GM10248 (cell line): ENCODE data around the gene MYL9.
A peak's percentile ranks its signal among the peaks of the same experiment; 100 is the strongest.

ENCODE experiments used
- CTCF ChIA-PET: fragments of 300-600 bp; sonication (Branson Sonifier 250); formaldehyde crosslinking; extraction: SDS; loops from one replicate; lab custom pipeline; 2021; ENCODE audit warnings: antibody characterized with exemption; lab: Yijun Ruan, JAX
- POLR2A ChIA-PET: fragments of 350-650 bp; sonication (Branson Sonifier 250); formaldehyde crosslinking; extraction: SDS; loops from one replicate; lab custom pipeline; 2020; ENCODE audit warnings: antibody characterized with exemption; lab: Yijun Ruan, JAX
- DNase-seq: peaks from one replicate; pipeline ENCODE4 v3.0.0; 2012; ENCODE audit errors: extremely low spot score
- CTCF ChIP-seq: IDR thresholded peaks from 2 replicates; pipeline ENCODE4 v1.5.1; 2012; ENCODE audit warnings: mild to moderate bottlenecking, low read depth; ENCODE audit errors: extremely low read depth, missing control alignments, control extremely low read depth

MYL9 gene

GRCh38 chr20:36548704-36549627 is 7.6 kb downstream of the MYL9 start:
- CTCF ChIA-PET, result interaction anchor here (0.7 to 1.2 kb wide), 2 partner anchors 9 to 64 kb away, joined by 3 read pairs; no protein-coding TSS in a partner anchor
- POLR2A ChIA-PET, result no interaction called here
- TF ChIP-seq CTCF, result no peak
- DNase-seq, result peak; percentile 21

GRCh38 chr20:36549628-36549941 is 8.3 kb downstream of the MYL9 start:
- ChIA-PET CTCF (interaction anchor here (1.2 kb wide), 1 partner anchor 63 kb away, joined by 3 read pairs; no protein-coding TSS in a partner anchor), POLR2A (no interaction called here)
- peak; percentile 15 for DNase-seq
- TF ChIP-seq CTCF, result no peak

GRCh38 chr20:36549942-36550789 is 8.8 kb downstream of the MYL9 start:
- no peak for TF ChIP-seq CTCF
- ChIA-PET CTCF (interaction anchor here (1.2 to 1.7 kb wide), 2 partner anchors 55 to 63 kb away, joined by 3 to 8 read pairs; partner anchors contain the start of gene RAB5IF), POLR2A (interaction anchor here (0.6 kb wide), 1 partner anchor 832 kb away, joined by 3 read pairs; no protein-coding TSS in a partner anchor)
- DNase-seq, result peak; percentile 15

- CTCF ChIA-PET, result interaction anchor here (1.3 to 1.7 kb wide), 2 partner anchors 8 to 54 kb away, joined by 5 to 8 read pairs; partner anchors contain the start of gene RAB5IF
- POLR2A ChIA-PET, result no interaction called here
- DNase-seq, result peak; percentile 16
- TF ChIP-seq CTCF, result no peak
Measured at GRCh38 chr20:36550790-36551299, 9.5 kb downstream of the MYL9 start.

- no peak for DNase-seq
- no peak for TF ChIP-seq CTCF
- ChIA-PET POLR2A (no interaction called here), CTCF (interaction anchor here (1.0 kb wide), 1 partner anchor 33 kb away, joined by 3 read pairs; no protein-coding TSS in a partner anchor)
Measured at GRCh38 chr20:36555248-36555647, 13.9 kb downstream of the MYL9 start.

GRCh38 chr20:36562724-36563123 is 21.4 kb downstream of the MYL9 start:
- no peak for DNase-seq
- TF ChIP-seq CTCF, result no peak
- CTCF ChIA-PET, result interaction anchor here (1.4 kb wide), 1 partner anchor 8 kb away, joined by 5 read pairs; no protein-coding TSS in a partner anchor
- POLR2A ChIA-PET, result no interaction called here
